Measurements from ENCODE around the gene MAML2. TPM values are rescaled to one million over a fixed set of nuclear protein-coding genes. Genes with fewer than 3 reads are reported as not detected.
A peak's percentile ranks its signal among the peaks of the same experiment; 100 is the strongest.

Gene MAML2
- total and polyA plus RNA-seq, 2 of the 13 experiments (the other 11 are each of a cell fraction or from before 2014, with no cell fraction given), result 2.3 to 25.9 TPM

- TF ChIP-seq FOXP4 (CRISPR knock-in tag; IDR thresholded peaks at IDR 0.05) (peak; percentile 91), E2F5 (CRISPR knock-in tag; conservative IDR thresholded peaks at IDR 0.05) (no peak), TBX3 (IDR thresholded peaks at IDR 0.05; ENCODE audit: borderline replicate concordance) (no peak), RXRB (CRISPR knock-in tag; IDR thresholded peaks at IDR 0.05; ENCODE audit: borderline replicate concordance) (peak; percentile 55; the same call in 1 of the 2 replicates), CEBPG (CRISPR knock-in tag; IDR thresholded peaks at IDR 0.05) (peak; percentile 79), ISX (CRISPR knock-in tag; conservative IDR thresholded peaks at IDR 0.05) (no peak), TRIM24 (CRISPR knock-in tag; IDR thresholded peaks at IDR 0.05) (no peak), KAT2B (IDR thresholded peaks at IDR 0.05; ENCODE audit: borderline replicate concordance, low read depth, low read length) (no peak), MTF1 (CRISPR knock-in tag; IDR thresholded peaks at IDR 0.05) (no peak), GABPB1 (CRISPR knock-in tag; IDR thresholded peaks at IDR 0.05) (peak; percentile 49; the same call in 1 of the 2 replicates), XRCC5 (optimal IDR thresholded peaks at IDR 0.05; ENCODE audit: low read length) (no peak), ZNF569 (CRISPR knock-in tag; IDR thresholded peaks at IDR 0.05; ENCODE audit: borderline replicate concordance) (no peak), FOSL1 (CRISPR knock-in tag; IDR thresholded peaks at IDR 0.05; ENCODE audit: borderline replicate concordance) (no peak), CCAR2 (optimal IDR thresholded peaks at IDR 0.05; ENCODE audit: low read depth, low read length) (no peak), MED1 (CRISPR knock-in tag; IDR thresholded peaks at IDR 0.05) (peak; percentile 97), ATF4 (CRISPR knock-in tag; IDR thresholded peaks at IDR 0.05) (peak in 1 of 2 experiments; percentile 64; a peak in 2 of 4 replicates), ZNF232 (CRISPR knock-in tag; IDR thresholded peaks at IDR 0.05; ENCODE audit: borderline replicate concordance) (no peak), ZNF576 (CRISPR knock-in tag; IDR thresholded peaks at IDR 0.05) (no peak), MLX (CRISPR knock-in tag; IDR thresholded peaks at IDR 0.05) (0 out of 2 replicates have a peak, but pooled peaks have one; percentile 68), ZNF530 (CRISPR knock-in tag; IDR thresholded peaks at IDR 0.05; ENCODE audit: low read depth) (no peak)
These were observed 122.9 kb downstream of the MAML2 start (continued) for GRCh38 chr11:96219981-96220623.
